Measurements from ENCODE around the gene DNAJB11. TPM values are rescaled to one million over a fixed set of nuclear protein-coding genes. Genes with fewer than 3 reads are reported as not detected.
A peak's percentile ranks its signal among the peaks of the same experiment; 100 is the strongest.
"Not testable (repeated sequence)": the region's sequence is repeated elsewhere in the genome, so short reads cannot be mapped to it uniquely, and the experiment has no call there.

DNAJB11 gene
- polyA plus RNA-seq, 1 experiment: 56.2 TPM

DNA sequence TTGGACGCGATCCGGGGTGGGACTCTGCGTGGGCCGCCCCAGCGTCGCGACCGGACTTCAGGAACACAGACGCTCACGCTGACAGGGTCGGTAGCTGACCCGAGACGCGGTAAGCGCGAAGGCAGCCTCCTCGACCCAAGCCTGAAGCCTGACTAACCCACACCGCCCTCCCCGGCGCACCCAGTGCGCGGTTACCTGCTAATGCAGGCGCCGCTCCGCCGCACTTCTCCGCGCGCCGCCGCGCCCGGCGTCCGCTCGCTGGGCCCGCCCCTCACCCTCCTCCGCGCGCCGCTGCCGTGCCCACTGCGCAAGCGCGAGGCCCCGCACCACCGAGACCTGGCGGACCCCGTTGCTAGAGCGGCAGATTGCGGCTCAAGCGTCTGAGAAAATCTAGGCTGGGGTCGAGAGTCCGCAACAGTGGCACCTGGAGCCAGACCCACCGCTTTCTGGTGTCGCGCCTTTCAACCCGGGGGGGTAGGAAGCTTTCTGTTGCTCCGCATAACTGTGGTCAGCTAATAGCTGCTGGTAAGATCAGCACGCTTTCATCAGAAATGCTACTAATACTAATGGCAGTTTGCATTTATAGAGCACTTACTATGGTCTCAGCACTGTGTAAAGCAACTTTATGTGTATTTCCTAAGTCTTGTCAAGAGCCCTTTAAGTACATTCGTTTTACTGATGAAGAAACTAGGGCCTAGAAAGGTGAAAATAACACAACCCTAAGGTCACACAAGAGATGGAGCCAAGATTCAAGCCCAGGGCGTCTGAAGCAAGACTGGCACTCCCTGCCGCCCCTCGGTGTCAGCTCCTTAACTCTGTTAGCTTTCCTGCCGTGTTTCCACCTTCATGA is 3.2 kb upstream of the DNAJB11 start, which contains the start of gene TBCCD1:
Gene TBCCD1, minus strand, starts transcription at position 268 of the 850 bp plus-strand sequence. CDS start 3,010 bp downstream, outside the sequence.
- Histone ChIP-seq H3K4me3 (ENCODE audit: low read depth, low read length) (peak within 1 kb of the TSS; percentile 94), H3K27ac (ENCODE audit: low read depth, low read length) (peak within 1 kb of the TSS; percentile 52), H3K27me3 (ENCODE audit: control insufficient read depth, insufficient read depth, low read length) (no peaks in the 10 kb centered on the region), H3K9me3 (ENCODE audit: control insufficient read depth, insufficient read depth, low read length) (no peaks in the 10 kb centered on the region; the same call in 1 of the 2 replicates)
- ChIA-PET CTCF (interaction anchor here (0.8 to 10.3 kb wide), 5 partner anchors 27 to 624 kb away, joined by 3 to 78 read pairs (median 4); no protein-coding TSS in a partner anchor), POLR2A (interaction anchor here (1.4 kb wide), 1 partner anchor 216 kb away, joined by 3 read pairs; the partner anchor contains the start of gene EIF4A2)
- peak; percentile 61 for DNase-seq (ENCODE audit: low read depth, low spot score)
- TF ChIP-seq, protein P1, sequence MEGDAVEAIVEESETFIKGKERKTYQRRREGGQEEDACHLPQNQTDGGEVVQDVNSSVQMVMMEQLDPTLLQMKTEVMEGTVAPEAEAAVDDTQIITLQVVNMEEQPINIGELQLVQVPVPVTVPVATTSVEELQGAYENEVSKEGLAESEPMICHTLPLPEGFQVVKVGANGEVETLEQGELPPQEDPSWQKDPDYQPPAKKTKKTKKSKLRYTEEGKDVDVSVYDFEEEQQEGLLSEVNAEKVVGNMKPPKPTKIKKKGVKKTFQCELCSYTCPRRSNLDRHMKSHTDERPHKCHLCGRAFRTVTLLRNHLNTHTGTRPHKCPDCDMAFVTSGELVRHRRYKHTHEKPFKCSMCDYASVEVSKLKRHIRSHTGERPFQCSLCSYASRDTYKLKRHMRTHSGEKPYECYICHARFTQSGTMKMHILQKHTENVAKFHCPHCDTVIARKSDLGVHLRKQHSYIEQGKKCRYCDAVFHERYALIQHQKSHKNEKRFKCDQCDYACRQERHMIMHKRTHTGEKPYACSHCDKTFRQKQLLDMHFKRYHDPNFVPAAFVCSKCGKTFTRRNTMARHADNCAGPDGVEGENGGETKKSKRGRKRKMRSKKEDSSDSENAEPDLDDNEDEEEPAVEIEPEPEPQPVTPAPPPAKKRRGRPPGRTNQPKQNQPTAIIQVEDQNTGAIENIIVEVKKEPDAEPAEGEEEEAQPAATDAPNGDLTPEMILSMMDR (IDR thresholded peaks at IDR 0.05; ENCODE audit: low read depth, low read length): no peak

DNA sequence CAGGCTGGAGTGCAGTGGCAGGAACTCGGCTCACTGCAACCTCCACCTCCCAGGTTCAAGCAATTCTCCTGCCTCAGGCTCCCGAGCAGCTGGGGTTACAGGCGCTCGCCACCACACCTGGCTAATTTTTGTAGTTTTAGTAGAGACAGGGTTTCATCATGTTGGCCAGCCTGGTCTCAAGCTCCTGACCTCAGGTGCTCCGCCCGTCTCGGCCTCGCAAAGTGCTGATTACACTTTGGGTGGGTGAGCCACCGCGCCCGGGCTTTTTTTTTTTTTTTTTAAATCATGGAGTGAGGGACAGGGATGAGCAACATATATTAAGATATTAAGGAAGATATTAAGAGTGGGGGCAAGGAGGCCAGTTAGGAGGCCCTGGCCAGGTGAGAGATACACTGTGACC is 1.2 kb upstream of the DNAJB11 start:
- DNase-seq (ENCODE audit: low read depth, low spot score); H3K27ac ChIP-seq (ENCODE audit: low read depth, low read length); H3K9me3 ChIP-seq (ENCODE audit: control insufficient read depth, insufficient read depth, low read length); H3K27me3 ChIP-seq (ENCODE audit: control insufficient read depth, insufficient read depth, low read length): not testable (repeated sequence)
- POLR2A ChIA-PET: interaction anchor here (0.7 to 2.2 kb wide), 3 partner anchors 214 to 255 kb away, joined by 5 to 27 read pairs (median 5); partner anchors contain the start of gene EIF4A2
- H3K4me3 ChIP-seq (ENCODE audit: low read depth, low read length): peak overlapping the region; percentile 76
- CTCF ChIA-PET: interaction anchor here (1.0 to 10.3 kb wide), 3 partner anchors 46 to 626 kb away, joined by 3 to 78 read pairs (median 8); no protein-coding TSS in a partner anchor

DNA sequence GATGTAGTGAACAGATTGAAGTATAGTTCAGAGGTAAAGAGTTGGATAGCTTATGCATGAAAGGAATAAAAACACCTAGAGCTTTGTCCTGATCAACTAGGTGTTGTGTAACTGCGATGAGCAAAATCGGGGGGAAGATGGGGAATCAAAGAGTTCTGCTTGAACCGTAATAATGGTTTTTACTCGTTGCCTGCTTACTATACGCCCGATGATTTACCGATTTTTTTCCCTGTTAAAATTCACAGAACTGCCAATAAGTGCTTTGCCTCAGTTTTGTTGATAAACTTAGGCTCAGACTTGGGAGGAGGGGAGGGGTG is 783 bp upstream of the DNAJB11 start:
- CTCF ChIA-PET: interaction anchor here (0.7 to 10.3 kb wide), 5 partner anchors 46 to 626 kb away, joined by 3 to 78 read pairs (median 7); no protein-coding TSS in a partner anchor
- H3K4me3 ChIP-seq (ENCODE audit: low read depth, low read length): peak overlapping the region; percentile 76
- DNase-seq (ENCODE audit: low read depth, low spot score): no peak
- TF ChIP-seq, protein P1 (IDR thresholded peaks at IDR 0.05; ENCODE audit: low read depth, low read length): no peak
- H3K27ac ChIP-seq (ENCODE audit: low read depth, low read length): no peak overlapping the region
- no peaks in the 10 kb centered on the region for H3K27me3 ChIP-seq (ENCODE audit: control insufficient read depth, insufficient read depth, low read length)
- no peaks in the 10 kb centered on the region; the same call in 1 of the 2 replicates for H3K9me3 ChIP-seq (ENCODE audit: control insufficient read depth, insufficient read depth, low read length)
- POLR2A ChIA-PET: interaction anchor here (0.5 to 2.2 kb wide), 7 partner anchors 10 to 984 kb away, joined by 3 to 27 read pairs (median 3); partner anchors contain the start of gene EIF4A2

DNA sequence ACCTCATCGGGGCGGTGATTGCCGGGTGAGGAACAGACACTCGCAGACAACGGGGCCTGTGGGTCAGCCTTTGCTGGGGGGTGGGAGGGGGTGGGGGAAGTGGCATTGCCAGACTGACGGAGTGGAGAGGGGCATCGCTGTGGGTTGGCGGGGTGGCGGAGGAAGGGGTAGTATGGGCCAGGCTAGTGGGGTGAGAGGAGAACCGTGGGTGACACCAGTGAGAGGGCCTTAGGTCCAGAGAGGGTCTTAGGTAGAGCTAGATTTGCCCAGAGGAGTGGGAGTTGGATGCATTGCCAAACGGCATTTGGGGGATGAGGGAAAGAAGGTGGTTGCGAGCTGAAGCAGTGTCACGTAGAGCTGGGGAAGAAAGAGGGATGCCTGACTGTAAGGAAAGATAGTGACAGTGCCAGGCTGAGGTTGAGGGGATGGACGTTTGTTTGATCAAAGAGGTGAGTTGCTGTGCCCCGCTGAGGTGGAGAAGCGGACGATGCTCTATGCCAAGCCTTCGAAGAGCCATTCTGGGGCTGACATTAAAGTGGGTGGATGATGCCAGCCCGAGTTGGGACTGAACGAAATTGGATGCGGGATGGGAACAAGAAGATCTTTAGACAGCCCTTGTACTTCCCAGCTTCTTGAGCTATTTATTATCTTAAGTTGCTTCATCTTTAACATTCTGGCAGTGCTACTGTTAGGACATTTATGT is 572 bp downstream of the DNAJB11 start:
- no peak for DNase-seq (ENCODE audit: low read depth, low spot score)
- Histone ChIP-seq H3K9me3 (ENCODE audit: control insufficient read depth, insufficient read depth, low read length) (no peaks in the 10 kb centered on the region; the same call in 1 of the 2 replicates), H3K27me3 (ENCODE audit: control insufficient read depth, insufficient read depth, low read length) (no peaks in the 10 kb centered on the region), H3K4me3 (ENCODE audit: low read depth, low read length) (peak overlapping the region; percentile 74), H3K27ac (ENCODE audit: low read depth, low read length) (peak overlapping the region; percentile 52)
- ChIA-PET POLR2A (interaction anchor here (0.8 to 2.2 kb wide), 5 partner anchors 8 to 568 kb away, joined by 3 to 27 read pairs (median 3); partner anchors contain the start of genes EIF4A2 and RPL39L), CTCF (interaction anchor here (1.1 to 10.3 kb wide), 4 partner anchors 31 to 594 kb away, joined by 5 to 78 read pairs (median 8); no protein-coding TSS in a partner anchor)
- TF ChIP-seq, protein P1 (IDR thresholded peaks at IDR 0.05; ENCODE audit: low read depth, low read length): no peak

DNA sequence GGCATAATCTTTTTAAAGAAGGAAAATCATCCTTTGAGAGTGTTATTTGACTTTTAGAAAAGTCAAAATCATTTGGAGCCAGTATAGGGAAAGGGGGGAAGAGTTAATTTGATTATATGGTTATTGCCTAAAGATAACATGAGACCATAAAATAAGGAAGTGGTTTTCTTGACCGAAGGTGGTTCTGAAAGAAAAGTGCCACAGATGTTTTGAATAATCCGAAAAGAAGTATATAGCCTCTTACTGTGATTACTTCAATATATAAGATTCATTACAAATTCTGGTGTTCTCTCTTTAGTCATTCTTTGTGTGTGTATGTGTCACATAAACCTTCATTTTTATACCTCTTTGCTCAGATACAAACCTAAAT is 1.1 kb downstream of the DNAJB11 start:
- Histone ChIP-seq H3K4me3 (ENCODE audit: low read depth, low read length) (peak overlapping the region; percentile 74), H3K27me3 (ENCODE audit: control insufficient read depth, insufficient read depth, low read length) (no peaks in the 10 kb centered on the region), H3K27ac (ENCODE audit: low read depth, low read length) (no peak overlapping the region), H3K9me3 (ENCODE audit: control insufficient read depth, insufficient read depth, low read length) (no peaks in the 10 kb centered on the region; the same call in 1 of the 2 replicates)
- CTCF ChIA-PET: interaction anchor here (2.0 to 10.3 kb wide), 2 partner anchors 31 to 44 kb away, joined by 8 to 78 read pairs; no protein-coding TSS in a partner anchor
- DNase-seq (ENCODE audit: low read depth, low spot score): no peak
- POLR2A ChIA-PET: no interaction called here
- TF ChIP-seq, protein P1 (IDR thresholded peaks at IDR 0.05; ENCODE audit: low read depth, low read length): no peak

Data from AG04450 (cell line).